PFSK-1 (cell line): ENCODE measurements around the gene DBF4B.

Source experiments
- POLR2AphosphoS5 ChIP-seq: IDR thresholded peaks from 2 replicates; pipeline ENCODE4 v1.6.1; 2012; ENCODE audit warnings: low read depth, mild to moderate bottlenecking, control low read depth, low read length, moderate library complexity
- SIN3A ChIP-seq: IDR thresholded peaks from 2 replicates; pipeline ENCODE4 v1.6.1; 2012; ENCODE audit warnings: mild to moderate bottlenecking, low read length, moderate library complexity, borderline replicate concordance; ENCODE audit not compliant: insufficient read depth

DNA sequence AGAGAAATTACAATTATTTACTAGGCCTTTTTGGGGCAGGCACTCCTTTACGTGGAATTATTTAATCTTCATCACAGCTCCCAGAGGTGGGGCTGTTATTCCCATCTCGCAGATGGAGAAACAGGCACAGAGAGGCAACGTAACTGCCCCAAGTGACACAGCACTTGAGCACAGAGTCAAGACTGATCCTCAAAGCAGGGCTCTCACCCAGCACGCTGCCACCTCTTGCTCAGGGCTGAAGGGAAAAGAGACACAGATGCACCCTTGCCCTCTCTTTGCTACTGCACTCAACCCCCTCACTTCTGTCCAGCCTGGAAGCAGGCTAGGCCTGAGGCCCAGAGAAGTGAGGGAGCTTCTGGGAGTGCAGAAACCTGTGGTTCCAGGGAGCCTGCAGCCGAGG is 54.7 kb downstream of the DBF4B start:
- no peak for TF ChIP-seq SIN3A
- no peak for TF ChIP-seq POLR2AphosphoS5
